K562 (cell line): Measurements from ENCODE around the gene EHBP1L1. TPM values are rescaled to one million over a fixed set of nuclear protein-coding genes. Genes with fewer than 3 reads are reported as not detected.

ENCODE experiments used
- ATAC-seq: fragments of 200-7000 bp; cut with Tn5 transposase; 3 replicates; pipeline ENCODE4 v1.9.1; 2020; ENCODE audit warnings: moderate library complexity
- BruUV-seq: library from RNA; stranded (reverse); fragments of 400-500 nt; replicated peaks from 2 replicates; lab custom pipeline; 2021; lab: Mats Ljungman, UMichigan
- CTCF ChIA-PET: fragments of 300-600 bp; formaldehyde crosslinking; extraction: SDS; loops from one replicate; lab custom pipeline; 2021; ENCODE audit warnings: low intra/inter-chr PET ratio; lab: Yijun Ruan, JAX
- POLR2A ChIA-PET: fragments of 300-600, 350-650 bp; sonication (Branson Sonifier 250); formaldehyde crosslinking; extraction: SDS; loops from one replicate; lab custom pipeline; 2021; ENCODE audit warnings: antibody characterized with exemption, inconsistent platforms; lab: Yijun Ruan, JAX
- DNase-seq, 4 experiments: peaks; one replicate each; pipeline versions ENCODE4 v3.0.0 to v3.0.0-alpha.2; 2011 to 2018; ENCODE audit warnings: low spot score in 3 of 4, mixed read lengths in 3 of 4; ENCODE audit errors: extremely low read depth in 1 of 4
- FAIRE-seq: peaks from 2 replicates; lab custom pipeline; 2011; peaks lifted over from hg19 to GRCh38; lab: Jason Lieb, UNC
- H2AFZ ChIP-seq: 2 replicates; pipeline ENCODE4 v1.6.0; 2011; ENCODE audit warnings: low read depth, low read length, control low read depth, inconsistent platforms
- H3K27ac ChIP-seq: fragments of 200-600 bp; 3 replicates; pipeline ENCODE4 v1.8.0; 2011; ENCODE audit warnings: low read depth, mild to moderate bottlenecking, control low read depth, inconsistent platforms, low read length, moderate library complexity, mixed read lengths; ENCODE audit errors: extremely low read depth
- H3K27me3 ChIP-seq, 2 experiments: fragments of 300-600 bp in 1 of 2; 2 replicates in 1 of 2; 3 replicates in 1 of 2; pipeline versions ENCODE4 v1.6.0 to v1.8.0; 2011; ENCODE audit warnings: inconsistent platforms in 2 of 2, low read length in 2 of 2, mild to moderate bottlenecking in 1 of 2, mixed read lengths in 1 of 2, moderate library complexity in 1 of 2; ENCODE audit not compliant: control insufficient read depth in 2 of 2, insufficient read depth in 2 of 2
- H3K36me3 ChIP-seq: fragments of 300-600 bp; 3 replicates; pipeline ENCODE4 v1.8.0; 2011; ENCODE audit warnings: mild to moderate bottlenecking, low read length, inconsistent platforms; ENCODE audit not compliant: control insufficient read depth, insufficient read depth
- H3K4me1 ChIP-seq, 2 experiments: fragments of 200-600 bp in 1 of 2; replicated peaks in 1 of 2; 2 replicates in 1 of 2; 3 replicates in 1 of 2; pipeline versions ENCODE4 v1.5.1 to v1.8.0; 2011; ENCODE audit warnings: inconsistent platforms in 2 of 2, low read length in 2 of 2, mild to moderate bottlenecking in 1 of 2, mixed read lengths in 1 of 2, moderate library complexity in 1 of 2; ENCODE audit not compliant: control insufficient read depth in 2 of 2, insufficient read depth in 2 of 2
- H3K4me2 ChIP-seq: 2 replicates; pipeline ENCODE4 v1.6.1; 2011; ENCODE audit warnings: low read length, control low read depth, inconsistent platforms, mixed read lengths; ENCODE audit not compliant: insufficient read depth
- H3K4me3 ChIP-seq: fragments of 200-600 bp; sonication (generic), shearing (Covaris generic); 2 replicates; pipeline ENCODE4 v1.5.1; 2016; ENCODE audit warnings: control low read depth, inconsistent platforms
- H3K79me2 ChIP-seq: fragments of 200-600 bp; 3 replicates; pipeline ENCODE4 v1.8.0; 2011; ENCODE audit warnings: low read length, inconsistent platforms; ENCODE audit not compliant: control insufficient read depth, insufficient read depth
- H3K9ac ChIP-seq, 2 experiments: 2 replicates each; pipeline versions ENCODE4 v1.6.0 to v1.6.1; 2011; ENCODE audit warnings: low read depth in 2 of 2, low read length in 2 of 2, control low read depth in 1 of 2, inconsistent platforms in 1 of 2, mild to moderate bottlenecking in 1 of 2, mixed read lengths in 1 of 2; ENCODE audit not compliant: insufficient read depth in 1 of 2
- H3K9me1 ChIP-seq: one replicate; pipeline ENCODE4 v1.6.0; 2011; ENCODE audit warnings: inconsistent platforms, mild to moderate bottlenecking, low read length, moderate library complexity; ENCODE audit not compliant: control insufficient read depth, insufficient read depth
- H3K9me3 ChIP-seq: replicated peaks from 2 replicates; pipeline ENCODE4 v1.5.1; 2011; ENCODE audit warnings: low read depth, low read length, inconsistent platforms; ENCODE audit not compliant: control insufficient read depth, insufficient read depth
- H4K20me1 ChIP-seq: replicated peaks from 2 replicates; pipeline ENCODE4 v1.6.1; 2011; ENCODE audit warnings: low read length, inconsistent platforms, mixed read lengths; ENCODE audit not compliant: control insufficient read depth, insufficient read depth
- BACH1 ChIP-seq: fragments of 200-800 bp; sonication (Bioruptor generic); IDR thresholded peaks from 2 replicates; pipeline ENCODE4 v1.6.1; 2016; ENCODE audit warnings: missing genetic modification characterization, missing compliant biosample characterization
- CCAR2 ChIP-seq: fragments of 200-400 bp; formaldehyde crosslinking; IDR thresholded peaks from 2 replicates; pipeline ENCODE4 v1.6.1; 2017; ENCODE audit warnings: mild to moderate bottlenecking, low read depth, low read length
- ELF2 ChIP-seq: fragments of 250-450 bp; sonication (Bioruptor Pico); IDR thresholded peaks from 2 replicates; pipeline ENCODE4 v1.5.0; 2021; ENCODE audit warnings: mild to moderate bottlenecking
- FIP1L1 ChIP-seq: fragments of 200-400 bp; formaldehyde crosslinking; IDR thresholded peaks from 2 replicates; pipeline ENCODE4 v1.6.1; 2018; ENCODE audit warnings: mild to moderate bottlenecking, low read depth, low read length; ENCODE audit not compliant: poor library complexity, severe bottlenecking
- KLF6 ChIP-seq: fragments of 250-450 bp; sonication (Bioruptor Pico); IDR thresholded peaks from 2 replicates; pipeline ENCODE4 v1.4.0; 2020; ENCODE audit warnings: mild to moderate bottlenecking, moderate library complexity, borderline replicate concordance
- MEIS2 ChIP-seq: fragments of 450-650 bp; IDR thresholded peaks from 2 replicates; pipeline ENCODE4 v1.6.1; 2014; ENCODE audit warnings: mild to moderate bottlenecking; ENCODE audit not compliant: partially characterized antibody
- NONO ChIP-seq, 2 experiments: fragments of 200-400 bp in 1 of 2; fragments of 450-650 bp in 1 of 2; formaldehyde crosslinking in 1 of 2; IDR thresholded peaks; 2 replicates each; pipeline ENCODE4 v1.6.1; 2017; ENCODE audit warnings: low read depth in 2 of 2, mild to moderate bottlenecking in 2 of 2, moderate library complexity in 2 of 2, low read length in 1 of 2
- OTX1 ChIP-seq: fragments of 450-650 bp; formaldehyde crosslinking; IDR thresholded peaks from 2 replicates; pipeline ENCODE4 v1.4.0; 2022; ENCODE audit warnings: mild to moderate bottlenecking
- TCF7 ChIP-seq: sonication (generic); IDR thresholded peaks from 2 replicates; pipeline ENCODE4 v1.6.1; 2016; ENCODE audit warnings: antibody characterized with exemption, borderline replicate concordance
- TEAD2 ChIP-seq: fragments of 450-650 bp; IDR thresholded peaks from 2 replicates; pipeline ENCODE4 v1.6.1; 2016; ENCODE audit warnings: missing genetic modification characterization, control low read depth, missing compliant biosample characterization
- ZKSCAN8 ChIP-seq: fragments of 200-800 bp; sonication (Bioruptor generic); IDR thresholded peaks from 2 replicates; pipeline ENCODE4 v1.6.1; 2016; ENCODE audit warnings: missing genetic modification characterization, missing compliant biosample characterization
- ZNF165 ChIP-seq: fragments of 250-450 bp; sonication (Bioruptor Pico); IDR thresholded peaks from 2 replicates; pipeline ENCODE4 v1.4.0; 2020; ENCODE audit warnings: borderline replicate concordance
- ZNF354B ChIP-seq: fragments of 250-450 bp; sonication (Bioruptor Pico); IDR thresholded peaks from 2 replicates; pipeline ENCODE4 v1.4.0; 2020
- ZNF77 ChIP-seq: fragments of 250-450 bp; sonication (Bioruptor Pico); IDR thresholded peaks from 2 replicates; pipeline ENCODE4 v1.5.0; 2020
- WGBS: fragments of 100-300 bp; shearing (Covaris generic); methylation state at CpG from one replicate; pipeline ENCODE4 v1.1.6; 2016; ENCODE audit warnings: low coverage, mixed read lengths; ENCODE audit not compliant: insufficient coverage; ENCODE audit errors: missing lambda C conversion rate; 5-methylcytosine and 5-hydroxymethylcytosine counted together
- in situ Hi-C: fragments of 300-500 bp; cut with MboI; formaldehyde crosslinking; loops from 4 replicates; pipeline ENCODE4 v1.15.0; 2018; ENCODE audit warnings: inconsistent platforms, mixed read lengths
- intact Hi-C: fragments of 100-400 bp; cut with micrococcal nuclease; formaldehyde crosslinking; loops from 2 replicates; pipeline ENCODE4 v1.14.2; 2022
- polyA plus RNA-seq, 8 experiments: library from polyadenylated mRNA; depleted of rRNA in 4 of 8; stranded (reverse) in 5 of 8; unstranded in 3 of 8; fragments of >200 nt; fragmentation: Nextera tagmentation in 2 of 8; fragmentation: Illumina TruSeq in 1 of 8; extraction: Ambion mirVana in 2 of 8; extraction: Trizol in 1 of 8; gene quantifications; 2 replicates each; pipeline versions ENCODE4 v1.2.1 to v1.2.3, GENCODE V29; 2011 to 2014; ENCODE audit warnings: inconsistent platforms in 1 of 8, missing spikeins in 1 of 8
- total RNA-seq, 7 experiments: library from RNA; depleted of rRNA in 6 of 7; stranded (reverse); fragments of >200 nt in 6 of 7; fragmentation: Illumina TruSeq in 2 of 7; extraction: Trizol in 2 of 7; gene quantifications; 2 replicates each; pipeline versions ENCODE4 v1.2.1 to v1.2.3, GENCODE V29; 2011 to 2021; ENCODE audit warnings: low replicate concordance in 1 of 7
- TF ChIP-seq, protein P1 (sequence below): fragments of 450-650 bp; IDR thresholded peaks from 2 replicates; pipeline ENCODE4 v1.6.1; 2016; ENCODE audit warnings: antibody characterized with exemption
- TF ChIP-seq, protein P2 (sequence below): fragments of 250-450 bp; sonication (Bioruptor Pico); IDR thresholded peaks from 2 replicates; pipeline ENCODE4 v1.5.0; 2021; ENCODE audit warnings: mild to moderate bottlenecking, moderate library complexity

EHBP1L1 gene
- total and polyA plus RNA-seq, 9 of the 15 experiments (the other 6 are each of a cell fraction or from before 2014, with no cell fraction given) = 0.03 to 87.1 (median 26.3) TPM

DNA sequence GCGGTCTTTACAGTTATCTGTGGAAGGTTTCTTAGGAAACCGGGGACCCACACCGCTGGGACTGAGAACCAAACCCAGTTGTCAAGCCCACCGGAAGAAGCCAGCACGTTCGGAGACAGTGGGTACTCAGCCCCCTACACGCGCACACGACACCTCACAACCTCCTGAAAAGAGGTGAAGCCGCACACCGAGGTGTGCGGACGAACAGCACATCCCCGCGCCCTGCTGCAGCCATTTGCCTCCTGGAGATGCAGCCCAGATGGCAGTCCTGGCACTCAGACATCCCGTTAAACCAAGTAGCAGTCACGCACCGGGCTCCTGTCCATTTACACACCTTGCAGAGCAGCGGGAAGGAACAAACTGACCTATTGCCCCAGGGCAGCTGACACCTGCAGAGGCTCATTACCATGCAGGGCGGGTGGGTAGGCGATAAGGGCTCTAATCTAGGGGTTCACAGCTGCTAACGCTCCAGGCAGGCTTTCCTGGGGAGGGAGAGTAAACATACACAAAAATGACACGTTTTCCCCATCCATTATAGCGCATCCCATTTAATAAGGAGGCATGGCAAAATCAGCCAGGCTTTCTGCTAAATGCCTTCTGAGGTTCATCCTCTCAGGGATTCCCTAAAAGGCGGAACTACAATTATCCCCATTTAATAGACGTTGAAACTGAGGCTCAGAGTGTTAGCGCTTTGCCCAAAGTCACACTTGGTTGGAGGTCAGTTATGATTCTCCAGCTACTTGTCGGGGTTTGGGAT, 864 bp upstream of the EHBP1L1 start:
- Histone ChIP-seq H3K9me1 (peaks cover 5% of the 10 kb centered on the region), H3K9me3 (no peaks in the 10 kb centered on the region), H3K4me1 (peaks cover 57 to 91% of the 10 kb centered on the region in 2 experiments), H3K27ac (peak overlapping the region; percentile 89), H2AFZ (peak overlapping the region; percentile 65), H4K20me1 (peaks cover 6% of the 10 kb centered on the region), H3K4me2 (peak overlapping the region; percentile 96), H3K4me3 (peak overlapping the region; percentile 88), H3K27me3 (no peaks in the 10 kb centered on the region; a peak in 1 of 5 replicates), H3K36me3 (peaks cover 39% of the 10 kb centered on the region), H3K9ac (peak overlapping the region; percentile 66 to 85), H3K79me2 (peaks cover 68% of the 10 kb centered on the region)
- ChIA-PET CTCF (interaction anchor here (0.5 to 6.5 kb wide), 2 partner anchors 34 to 299 kb away, joined by 3 to 63 read pairs; no protein-coding TSS in a partner anchor), POLR2A (interaction anchor here (0.7 to 1.8 kb wide), 10 partner anchors 9 to 275 kb away, joined by 3 to 14 read pairs (median 3); partner anchors contain the start of gene MALAT1)
- in situ Hi-C loops (no loop called here), intact Hi-C loops (loop anchor here (1.0 to 5.0 kb wide), 5 partner anchors 13 to 103 kb away; partner anchors contain the start of genes MAP3K11, SCYL1 and SIPA1)
- no TSS peak for BruUV-seq
- WGBS = 2% methylated on average over 25 of the region's 28 CpGs
- DNase-seq (peak in 2 of 4 experiments; percentile 88 to 92), FAIRE-seq (peak; percentile 98), ATAC-seq (peak; percentile 13)
- TF ChIP-seq OTX1 (CRISPR knock-in tag) (no peak), BACH1 (tag) (no peak), TEAD2 (tag) (no peak), FIP1L1 (no peak), ZNF354B (CRISPR knock-in tag) (no peak), KLF6 (CRISPR knock-in tag) (no peak), ZKSCAN8 (0 out of 2 replicates have a peak, but pooled peaks have one; percentile 79), MEIS2 (no peak), ELF2 (CRISPR knock-in tag) (no peak; the same call in 1 of the 2 replicates), ZNF77 (CRISPR knock-in tag) (no peak), TCF7 (no peak; the same call in 1 of the 2 replicates), ZNF165 (CRISPR knock-in tag) (no peak), NONO (IDR thresholded peaks at IDR 0.05; ENCODE audit: low read depth in 2 of 2, low read length in 1 of 2) (peak in 1 of 2 experiments; percentile 7; a peak in 1 of 4 replicates), CCAR2 (0 out of 2 replicates have a peak, but pooled peaks have one; percentile 68)
- TF ChIP-seq, protein P1, sequence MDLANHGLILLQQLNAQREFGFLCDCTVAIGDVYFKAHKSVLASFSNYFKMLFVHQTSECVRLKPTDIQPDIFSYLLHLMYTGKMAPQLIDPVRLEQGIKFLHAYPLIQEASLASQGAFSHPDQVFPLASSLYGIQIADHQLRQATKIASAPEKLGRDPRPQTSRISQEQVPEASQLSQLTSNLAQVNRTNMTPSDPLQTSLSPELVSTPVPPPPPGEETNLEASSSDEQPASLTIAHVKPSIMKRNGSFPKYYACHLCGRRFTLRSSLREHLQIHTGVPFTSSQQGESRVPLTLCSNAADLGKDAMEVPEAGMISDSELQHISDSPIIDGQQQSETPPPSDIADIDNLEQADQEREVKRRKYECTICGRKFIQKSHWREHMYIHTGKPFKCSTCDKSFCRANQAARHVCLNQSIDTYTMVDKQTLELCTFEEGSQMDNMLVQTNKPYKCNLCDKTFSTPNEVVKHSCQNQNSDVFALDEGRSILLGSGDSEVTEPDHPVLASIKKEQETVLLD = no peak
- TF ChIP-seq, protein P2, sequence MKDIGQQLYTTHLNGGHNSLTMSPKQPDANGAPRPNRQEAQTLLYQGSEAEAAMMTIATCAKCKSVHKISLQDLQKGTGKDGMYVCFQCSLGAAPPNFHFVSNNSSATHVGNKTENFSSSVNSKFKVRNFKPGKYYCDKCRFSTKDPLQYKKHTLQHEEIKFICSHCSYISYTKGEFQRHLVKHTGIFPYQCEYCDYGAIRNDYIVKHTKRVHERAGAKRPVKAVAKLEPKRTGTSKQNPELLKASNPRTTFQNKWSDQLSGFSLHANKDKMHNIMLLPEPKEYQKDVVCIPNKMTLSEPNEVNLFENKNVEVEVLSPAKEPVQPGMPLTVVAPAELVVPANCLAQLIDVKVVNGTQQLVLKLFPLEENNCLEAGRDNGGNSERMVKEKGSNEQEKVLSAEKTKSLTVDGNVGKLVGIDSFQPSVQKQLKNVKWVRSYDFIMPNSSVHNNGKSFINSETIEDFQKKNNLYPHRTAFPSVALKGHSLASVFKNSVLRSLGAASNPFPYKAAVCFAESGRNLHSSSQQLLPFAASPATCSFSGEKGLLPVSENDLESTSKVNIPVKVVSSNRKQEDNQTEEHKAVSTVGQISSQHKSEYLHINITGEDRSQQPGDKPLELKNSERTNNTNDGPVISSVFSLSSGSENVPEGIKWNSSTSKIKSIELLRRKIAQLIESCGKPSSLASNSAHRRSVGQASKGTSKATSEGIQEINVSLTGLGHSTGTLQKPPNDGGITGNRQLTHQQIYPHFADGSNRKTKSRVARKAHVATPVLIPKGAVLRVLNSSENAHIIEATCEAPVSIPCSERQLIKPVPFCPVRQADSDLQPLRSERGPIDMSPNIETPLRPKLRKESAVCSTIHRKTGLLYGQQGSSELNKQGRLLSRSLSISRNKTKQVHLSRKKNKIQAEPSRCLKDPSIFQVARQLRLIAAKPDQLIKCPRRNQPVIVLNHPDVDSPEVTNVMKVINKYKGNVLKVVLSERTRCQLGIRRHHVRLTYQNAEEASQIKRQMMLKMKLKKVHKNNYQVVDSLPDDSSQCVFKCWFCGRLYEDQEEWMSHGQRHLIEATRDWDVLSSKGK (CRISPR knock-in tag) = no peak
